ENCODE results near the gene HDDC3. TPM values are rescaled to one million over a fixed set of nuclear protein-coding genes. Genes with fewer than 3 reads are reported as not detected.

Gene HDDC3
- total and polyA plus RNA-seq, 9 of the 15 experiments (the other 6 are each of a cell fraction or from before 2014, with no cell fraction given), result 14.9 to 55.8 (median 36.9) TPM

DNA sequence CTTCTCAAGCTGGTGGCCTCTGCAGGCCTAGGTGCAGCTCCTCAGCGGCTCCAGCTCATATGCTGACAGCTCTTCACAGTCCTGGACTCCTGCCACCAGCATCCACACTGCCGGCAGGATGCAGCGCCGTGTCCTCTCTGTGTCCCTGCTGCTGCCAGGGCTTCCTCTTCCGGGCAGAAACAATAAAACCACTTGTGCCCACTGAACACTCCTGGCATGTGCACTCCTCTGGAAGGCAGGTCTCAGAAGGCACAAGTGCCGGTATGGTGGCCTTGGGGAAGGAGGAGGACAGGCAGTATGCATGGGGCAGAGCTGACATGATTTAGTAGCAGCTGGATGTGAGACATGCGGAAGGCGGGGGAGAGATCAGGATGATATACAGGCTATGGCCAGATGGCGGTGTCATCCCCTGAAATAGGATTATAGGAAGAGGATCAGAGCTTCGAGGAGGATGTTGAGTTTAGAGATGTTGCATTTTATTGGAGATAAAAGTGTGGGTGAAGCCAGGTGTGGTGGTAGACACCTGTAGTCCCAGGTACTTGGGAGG is 36.7 kb downstream of the HDDC3 start (continued):
- TF ChIP-seq, protein P1, sequence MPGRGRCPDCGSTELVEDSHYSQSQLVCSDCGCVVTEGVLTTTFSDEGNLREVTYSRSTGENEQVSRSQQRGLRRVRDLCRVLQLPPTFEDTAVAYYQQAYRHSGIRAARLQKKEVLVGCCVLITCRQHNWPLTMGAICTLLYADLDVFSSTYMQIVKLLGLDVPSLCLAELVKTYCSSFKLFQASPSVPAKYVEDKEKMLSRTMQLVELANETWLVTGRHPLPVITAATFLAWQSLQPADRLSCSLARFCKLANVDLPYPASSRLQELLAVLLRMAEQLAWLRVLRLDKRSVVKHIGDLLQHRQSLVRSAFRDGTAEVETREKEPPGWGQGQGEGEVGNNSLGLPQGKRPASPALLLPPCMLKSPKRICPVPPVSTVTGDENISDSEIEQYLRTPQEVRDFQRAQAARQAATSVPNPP (IDR thresholded peaks at IDR 0.05; ENCODE audit: borderline replicate concordance, insufficient read depth, insufficient read length), result no peak
- no peak for TF ChIP-seq GTF3C2 (IDR thresholded peaks at IDR 0.05; ENCODE audit: borderline replicate concordance, extremely low read depth, insufficient read length)
- no peak for TF ChIP-seq TBP (optimal IDR thresholded peaks at IDR 0.05; ENCODE audit: low read depth, low read length)
- TF ChIP-seq, protein P2, sequence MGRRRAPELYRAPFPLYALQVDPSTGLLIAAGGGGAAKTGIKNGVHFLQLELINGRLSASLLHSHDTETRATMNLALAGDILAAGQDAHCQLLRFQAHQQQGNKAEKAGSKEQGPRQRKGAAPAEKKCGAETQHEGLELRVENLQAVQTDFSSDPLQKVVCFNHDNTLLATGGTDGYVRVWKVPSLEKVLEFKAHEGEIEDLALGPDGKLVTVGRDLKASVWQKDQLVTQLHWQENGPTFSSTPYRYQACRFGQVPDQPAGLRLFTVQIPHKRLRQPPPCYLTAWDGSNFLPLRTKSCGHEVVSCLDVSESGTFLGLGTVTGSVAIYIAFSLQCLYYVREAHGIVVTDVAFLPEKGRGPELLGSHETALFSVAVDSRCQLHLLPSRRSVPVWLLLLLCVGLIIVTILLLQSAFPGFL (CRISPR knock-in tag; IDR thresholded peaks at IDR 0.05), result no peak
- TF ChIP-seq CREB5 (CRISPR knock-in tag; IDR thresholded peaks at IDR 0.05), result no peak
- TF ChIP-seq PHTF2 (CRISPR knock-in tag; IDR thresholded peaks at IDR 0.05), result no peak
- no peak for TF ChIP-seq KLF1 (tag; IDR thresholded peaks at IDR 0.05)
- no peak for TF ChIP-seq PTRF (tag; IDR thresholded peaks at IDR 0.05)
- TF ChIP-seq ZNF589 (CRISPR knock-in tag; IDR thresholded peaks at IDR 0.05; ENCODE audit: low read depth), result 0 out of 2 replicates have a peak, but pooled peaks have one; percentile 32
- TF ChIP-seq CREBBP (IDR thresholded peaks at IDR 0.05; ENCODE audit: low read depth, low read length), result no peak
- no peak for TF ChIP-seq ZNF668 (CRISPR knock-in tag; IDR thresholded peaks at IDR 0.05)
- peak in 1 of 2 experiments; percentile 65; a peak in 2 of 4 replicates for TF ChIP-seq TRIM24 (IDR thresholded peaks at IDR 0.05)
- no peak for TF ChIP-seq RUNX1 (IDR thresholded peaks at IDR 0.05; ENCODE audit: low read depth)
- TF ChIP-seq BACH1 (tag; IDR thresholded peaks at IDR 0.05), result no peak
- no peak for TF ChIP-seq ZNF347 (CRISPR knock-in tag; IDR thresholded peaks at IDR 0.05; ENCODE audit: low read depth)
- TF ChIP-seq ZNF24 (IDR thresholded peaks at IDR 0.05), result no peak
- TF ChIP-seq, protein P3, sequence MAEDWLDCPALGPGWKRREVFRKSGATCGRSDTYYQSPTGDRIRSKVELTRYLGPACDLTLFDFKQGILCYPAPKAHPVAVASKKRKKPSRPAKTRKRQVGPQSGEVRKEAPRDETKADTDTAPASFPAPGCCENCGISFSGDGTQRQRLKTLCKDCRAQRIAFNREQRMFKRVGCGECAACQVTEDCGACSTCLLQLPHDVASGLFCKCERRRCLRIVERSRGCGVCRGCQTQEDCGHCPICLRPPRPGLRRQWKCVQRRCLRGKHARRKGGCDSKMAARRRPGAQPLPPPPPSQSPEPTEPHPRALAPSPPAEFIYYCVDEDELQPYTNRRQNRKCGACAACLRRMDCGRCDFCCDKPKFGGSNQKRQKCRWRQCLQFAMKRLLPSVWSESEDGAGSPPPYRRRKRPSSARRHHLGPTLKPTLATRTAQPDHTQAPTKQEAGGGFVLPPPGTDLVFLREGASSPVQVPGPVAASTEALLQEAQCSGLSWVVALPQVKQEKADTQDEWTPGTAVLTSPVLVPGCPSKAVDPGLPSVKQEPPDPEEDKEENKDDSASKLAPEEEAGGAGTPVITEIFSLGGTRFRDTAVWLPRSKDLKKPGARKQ (CRISPR knock-in tag; IDR thresholded peaks at IDR 0.05), result no peak
- no peak for TF ChIP-seq SMARCE1 (IDR thresholded peaks at IDR 0.05)
- TF ChIP-seq ZSCAN29 (IDR thresholded peaks at IDR 0.05), result no peak
- TF ChIP-seq C11orf30 (IDR thresholded peaks at IDR 0.05; ENCODE audit: low read depth), result no peak
- no peak for TF ChIP-seq MTA2 (IDR thresholded peaks at IDR 0.05; ENCODE audit: low read depth)
